H1 (cell line): ENCODE measurements around the gene MRPL16. TPM values are rescaled to one million over a fixed set of nuclear protein-coding genes. Genes with fewer than 3 reads are reported as not detected.

Experiments
- CTCF ChIA-PET: fragments of 300-600 bp; sonication (Branson Sonifier 250); formaldehyde crosslinking; loops from one replicate; lab custom pipeline; 2021; ENCODE audit not compliant: partially characterized antibody; lab: Charles Lee
- POLR2A ChIA-PET: fragments of 300-600 bp; sonication (Branson Sonifier 250); formaldehyde crosslinking; loops from one replicate; lab custom pipeline; 2021; ENCODE audit warnings: inconsistent platforms; ENCODE audit not compliant: partially characterized antibody; lab: Charles Lee
- DNase-seq, 2 experiments: peaks; one replicate each; pipeline versions ENCODE4 v3.0.0 to v3.0.0-alpha.2; 2010 to 2022; ENCODE audit warnings: low spot score in 2 of 2, low read depth in 1 of 2, mixed read lengths in 1 of 2
- FAIRE-seq: peaks from 2 replicates; lab custom pipeline; 2011; peaks lifted over from hg19 to GRCh38; lab: Jason Lieb, UNC
- H2AFZ ChIP-seq: 2 replicates; pipeline ENCODE4 v1.8.1; 2012; ENCODE audit warnings: low read length, inconsistent platforms
- H2AK5ac ChIP-seq: 2 replicates; pipeline ENCODE4 v1.6.1; 2013; ENCODE audit warnings: low read depth, low read length
- H2BK120ac ChIP-seq: replicated peaks from 2 replicates; pipeline ENCODE3; 2013; ENCODE audit warnings: low read depth, low read length, inconsistent platforms
- H2BK12ac ChIP-seq: 2 replicates; pipeline ENCODE4 v1.6.1; 2013; ENCODE audit warnings: low read depth, low read length
- H2BK15ac ChIP-seq: 2 replicates; pipeline ENCODE4 v1.6.1; 2013; ENCODE audit warnings: low read length
- H2BK20ac ChIP-seq: 2 replicates; pipeline ENCODE4 v1.6.1; 2013; ENCODE audit warnings: low read length
- H2BK5ac ChIP-seq: 2 replicates; pipeline ENCODE4 v1.6.1; 2013; ENCODE audit warnings: low read depth, low read length
- H3K14ac ChIP-seq: 2 replicates; pipeline ENCODE4 v1.6.1; 2013; ENCODE audit warnings: inconsistent platforms; ENCODE audit not compliant: insufficient read length
- H3K18ac ChIP-seq: 2 replicates; pipeline ENCODE4 v1.6.1; 2013; ENCODE audit warnings: low read length; ENCODE audit errors: extremely low read depth
- H3K23ac ChIP-seq: 2 replicates; pipeline ENCODE4 v1.6.1; 2013; ENCODE audit warnings: inconsistent platforms; ENCODE audit not compliant: insufficient read length
- H3K23me2 ChIP-seq: 2 replicates; pipeline ENCODE4 v1.6.1; 2013; ENCODE audit warnings: low read depth, low read length
- H3K27ac ChIP-seq: 2 replicates; pipeline ENCODE4 v1.6.1; 2011; ENCODE audit warnings: low read depth, low read length, inconsistent platforms
- H3K27me3 ChIP-seq, 4 experiments: replicated peaks in 1 of 4; 1 replicate in 1 of 4; 2 replicates in 3 of 4; pipeline versions ENCODE4 v1.6.1 to v1.8.1; 2011 to 2013; ENCODE audit warnings: low read length in 3 of 4, mild to moderate bottlenecking in 3 of 4, inconsistent platforms in 2 of 4, mixed read lengths in 2 of 4, moderate library complexity in 1 of 4; ENCODE audit not compliant: control insufficient read depth in 3 of 4, insufficient read depth in 3 of 4; ENCODE audit errors: extremely low read depth in 1 of 4
- H3K36me3 ChIP-seq, 4 experiments: 2 replicates each; pipeline versions ENCODE4 v1.6.1 to v1.8.1; 2011 to 2013; ENCODE audit warnings: mild to moderate bottlenecking in 4 of 4, low read length in 3 of 4, moderate library complexity in 2 of 4, control low read depth in 1 of 4, inconsistent platforms in 1 of 4; ENCODE audit not compliant: insufficient read depth in 4 of 4, control insufficient read depth in 2 of 4
- H3K4ac ChIP-seq: replicated peaks from 2 replicates; pipeline ENCODE3; 2013; ENCODE audit warnings: low read length, low read depth, mixed read lengths, inconsistent platforms; ENCODE audit not compliant: insufficient read length
- H3K4me1 ChIP-seq, 4 experiments: replicated peaks in 1 of 4; 1 replicate in 1 of 4; 2 replicates in 3 of 4; pipeline versions ENCODE4 v1.6.1 to v1.8.1; 2011 to 2013; ENCODE audit warnings: low read length in 3 of 4, inconsistent platforms in 2 of 4, mixed read lengths in 1 of 4; ENCODE audit not compliant: insufficient read depth in 4 of 4, control insufficient read depth in 3 of 4
- H3K4me2 ChIP-seq, 2 experiments: 2 replicates each; pipeline versions ENCODE4 v1.6.1 to v1.8.1; 2011 to 2013; ENCODE audit warnings: low read depth in 2 of 2, low read length in 2 of 2, control low read depth in 1 of 2, inconsistent platforms in 1 of 2, mild to moderate bottlenecking in 1 of 2; ENCODE audit not compliant: insufficient read depth in 1 of 2
- H3K4me3 ChIP-seq, 4 experiments: fragments of 200-600, 300-600 bp in 1 of 4; sonication (generic), shearing (Covaris generic), sonication (Bioruptor Twin) in 1 of 4; 2 replicates each; pipeline versions ENCODE4 v1.5.1 to v1.8.1; 2011 to 2016; ENCODE audit warnings: low read length in 4 of 4, low read depth in 3 of 4, control low read depth in 2 of 4, inconsistent platforms in 2 of 4, mild to moderate bottlenecking in 2 of 4, mixed read lengths in 1 of 4, moderate library complexity in 1 of 4; ENCODE audit not compliant: insufficient read depth in 2 of 4; ENCODE audit errors: extremely low read depth in 1 of 4
- H3K56ac ChIP-seq: replicated peaks from 2 replicates; pipeline ENCODE3; 2013; ENCODE audit warnings: low read depth, mild to moderate bottlenecking, mixed read lengths, low read length, inconsistent platforms; ENCODE audit not compliant: insufficient read length
- H3K79me1 ChIP-seq: 2 replicates; pipeline ENCODE4 v1.6.1; 2013; ENCODE audit warnings: low read depth, low read length, control low read depth
- H3K79me2 ChIP-seq, 2 experiments: 2 replicates each; pipeline versions ENCODE4 v1.6.1 to v1.8.1; 2012 to 2013; ENCODE audit warnings: low read length in 2 of 2, mild to moderate bottlenecking in 2 of 2, inconsistent platforms in 1 of 2; ENCODE audit not compliant: insufficient read depth in 2 of 2, control insufficient read depth in 1 of 2
- H3K9ac ChIP-seq, 4 experiments: replicated peaks in 1 of 4; 1 replicate in 1 of 4; 2 replicates in 3 of 4; pipeline versions ENCODE4 v1.6.1 to v1.8.1; 2011 to 2013; ENCODE audit warnings: low read depth in 3 of 4, low read length in 3 of 4, control low read depth in 2 of 4, mild to moderate bottlenecking in 2 of 4, moderate library complexity in 2 of 4, inconsistent platforms in 1 of 4; ENCODE audit errors: extremely low read depth in 1 of 4
- H3K9me3 ChIP-seq, 2 experiments: 2 replicates each; pipeline versions ENCODE4 v1.6.1 to v1.8.1; 2012 to 2013; ENCODE audit warnings: mild to moderate bottlenecking in 2 of 2, moderate library complexity in 2 of 2, control low read depth in 1 of 2, inconsistent platforms in 1 of 2, low read depth in 1 of 2, low read length in 1 of 2, mixed read lengths in 1 of 2; ENCODE audit not compliant: insufficient read depth in 2 of 2
- H4K20me1 ChIP-seq, 2 experiments: replicated peaks in 1 of 2; 2 replicates each; pipeline versions ENCODE3 to v1.8.1; 2011 to 2013; ENCODE audit warnings: inconsistent platforms in 2 of 2, low read length in 2 of 2, mild to moderate bottlenecking in 1 of 2; ENCODE audit not compliant: insufficient read depth in 2 of 2, control insufficient read depth in 1 of 2
- H4K5ac ChIP-seq: 2 replicates; pipeline ENCODE4 v1.6.1; 2013; ENCODE audit warnings: low read length, low read depth, mixed read lengths, inconsistent platforms; ENCODE audit not compliant: insufficient read length
- H4K8ac ChIP-seq: 2 replicates; pipeline ENCODE4 v1.8.0; 2013; ENCODE audit warnings: mild to moderate bottlenecking, moderate library complexity, low read length, inconsistent platforms; ENCODE audit not compliant: insufficient read depth; ENCODE audit errors: extremely low read depth
- H4K91ac ChIP-seq: replicated peaks from 2 replicates; pipeline ENCODE3; 2013; ENCODE audit warnings: low read length, mixed read lengths, inconsistent platforms; ENCODE audit not compliant: insufficient read length
- BACH1 ChIP-seq: IDR thresholded peaks from 2 replicates; pipeline ENCODE4 v1.6.1; 2012; ENCODE audit warnings: low read length, improper control_type of control experiment
- CREB1 ChIP-seq: IDR thresholded peaks from 2 replicates; pipeline ENCODE4 v1.6.1; 2012; ENCODE audit warnings: inconsistent platforms
- HDAC2 ChIP-seq, 2 experiments: fragments of 300-600 bp in 1 of 2; sonication (generic) in 1 of 2; IDR thresholded peaks; 2 replicates each; pipeline ENCODE4 v1.6.1; 2011 to 2012; ENCODE audit warnings: low read depth in 2 of 2, low read length in 2 of 2, mild to moderate bottlenecking in 2 of 2, moderate library complexity in 2 of 2, borderline replicate concordance in 1 of 2, inconsistent platforms in 1 of 2
- RAD21 ChIP-seq, 2 experiments: IDR thresholded peaks in 1 of 2; conservative IDR thresholded peaks in 1 of 2; 2 replicates each; pipeline ENCODE4 v1.6.1; 2011; ENCODE audit warnings: low read depth in 2 of 2, low read length in 2 of 2, improper control_type of control experiment in 1 of 2, inconsistent platforms in 1 of 2, mild to moderate bottlenecking in 1 of 2, moderate library complexity in 1 of 2
- RBBP5 ChIP-seq: IDR thresholded peaks from 2 replicates; pipeline ENCODE4 v1.7.1; 2012; ENCODE audit warnings: low read depth, mild to moderate bottlenecking, inconsistent platforms, low read length, moderate library complexity, borderline replicate concordance
- SIN3A ChIP-seq, 2 experiments: IDR thresholded peaks in 1 of 2; conservative IDR thresholded peaks in 1 of 2; 2 replicates each; pipeline ENCODE4 v1.6.1; 2011 to 2012; ENCODE audit warnings: low read length in 2 of 2, improper control_type of control experiment in 1 of 2, low read depth in 1 of 2, mild to moderate bottlenecking in 1 of 2
- SP1 ChIP-seq: IDR thresholded peaks from 2 replicates; pipeline ENCODE4 v1.6.1; 2011; ENCODE audit warnings: low read depth, low read length
- SP2 ChIP-seq: IDR thresholded peaks from 2 replicates; pipeline ENCODE4 v1.6.1; 2012; ENCODE audit warnings: mild to moderate bottlenecking, low read length, inconsistent platforms
- TCF12 ChIP-seq: IDR thresholded peaks from 2 replicates; pipeline ENCODE4 v1.6.1; 2011; ENCODE audit warnings: low read depth, mild to moderate bottlenecking, low read length
- WGBS, 2 experiments: shearing (Covaris generic) in 1 of 2; methylation state at CpG; one replicate each; pipeline versions ENCODE4 v1.1.6 to v1.1.7; 2013 to 2015; ENCODE audit warnings: low lambda C conversion rate in 2 of 2, mixed read lengths in 2 of 2, inconsistent platforms in 1 of 2, low coverage in 1 of 2, missing lambda C conversion rate in 1 of 2; ENCODE audit not compliant: insufficient replicate concordance in 2 of 2, insufficient coverage in 1 of 2, insufficient read length in 1 of 2; ENCODE audit errors: extremely low coverage in 1 of 2, missing lambda C conversion rate in 1 of 2; 5-methylcytosine and 5-hydroxymethylcytosine counted together
- polyA plus RNA-seq, 7 experiments: library from polyadenylated mRNA; depleted of rRNA in 3 of 7; stranded (reverse) in 5 of 7; unstranded in 2 of 7; fragments of >200 nt in 5 of 7; fragments of 200-250 nt in 2 of 7; gene quantifications; 1 replicate in 5 of 7; 2 replicates in 1 of 7; 4 replicates in 1 of 7; pipeline versions ENCODE4 v1.2.1 to v1.2.3, GENCODE V29; 2011 to 2013; ENCODE audit warnings: missing spikeins in 2 of 7, mixed read lengths in 2 of 7
- total RNA-seq: library from RNA; stranded (reverse); fragmentation: NEBNext Ultra II Directional; extraction: Animal tissue kit (Norgen Biotek cat#: 25700); gene quantifications from 2 replicates; pipeline ENCODE4 v1.2.1, GENCODE V29; 2021
- TF ChIP-seq, protein P1 (sequence below): IDR thresholded peaks from 2 replicates; pipeline ENCODE4 v1.6.1; 2011; ENCODE audit warnings: low read depth, mild to moderate bottlenecking, low read length; ENCODE audit not compliant: insufficient read depth

The MRPL16 gene
- total and polyA plus RNA-seq, 2 of the 8 experiments (the other 6 are each of a cell fraction or from before 2014, with no cell fraction given) = 69.2 to 79.8 TPM

- H2BK5ac ChIP-seq = no peak overlapping the region
- no peak overlapping the region for H3K4me3 ChIP-seq
- no peak overlapping the region for H4K8ac ChIP-seq
- no peak overlapping the region for H3K14ac ChIP-seq
- H3K36me3 ChIP-seq = peaks cover 8 to 35% (median 24%) of the 10 kb centered on the region in 4 experiments; a peak in 7 of 8 replicates
- H3K4me2 ChIP-seq = no peak overlapping the region
- ChIA-PET POLR2A (interaction anchor here (2.0 to 2.1 kb wide), 2 partner anchors 9 to 44 kb away, joined by 6 to 8 read pairs; partner anchors contain the start of genes MRPL16 and STX3), CTCF (interaction anchor here (0.9 to 5.1 kb wide), 3 partner anchors 12 to 45 kb away, joined by 3 to 48 read pairs (median 7); partner anchors contain the start of gene STX3)
- H2BK120ac ChIP-seq = no peak overlapping the region
- no peak overlapping the region for H2BK20ac ChIP-seq
- H4K5ac ChIP-seq = no peak overlapping the region
- no peak overlapping the region for H3K18ac ChIP-seq
- no peak overlapping the region for H2BK15ac ChIP-seq
- H2BK12ac ChIP-seq = no peak overlapping the region
- no peaks in the 10 kb centered on the region for H3K9me3 ChIP-seq
- H3K56ac ChIP-seq = no peak overlapping the region
- 81% methylated on average over 7 of the region's 7 CpGs; no CpG with 5 or more reads in 1 of the 2 experiments for whole genome bisulfite sequencing, 2 experiments
- H3K4me1 ChIP-seq = no peaks in the 10 kb centered on the region
- H4K91ac ChIP-seq = no peak overlapping the region
- DNase-seq (no peak), FAIRE-seq (no peak)
- H4K20me1 ChIP-seq = peaks cover 0 to 3% of the 10 kb centered on the region in 2 experiments
- no peak overlapping the region for H2AFZ ChIP-seq
- no peaks in the 10 kb centered on the region for H3K79me2 ChIP-seq
- TF ChIP-seq BACH1 (no peak), RBBP5 (no peak), TCF12 (no peak), SIN3A (conservative IDR thresholded peaks at IDR 0.05 in 1 of 2, IDR thresholded peaks at IDR 0.05 in 1 of 2; ENCODE audit: low read depth in 1 of 2, low read length in 2 of 2) (no peak), SP2 (no peak), RAD21 (IDR thresholded peaks at IDR 0.05 in 1 of 2, conservative IDR thresholded peaks at IDR 0.05 in 1 of 2; ENCODE audit: low read depth in 2 of 2, low read length in 2 of 2) (no peak), CREB1 (no peak), HDAC2 (IDR thresholded peaks at IDR 0.05; ENCODE audit: borderline replicate concordance in 1 of 2, low read depth in 2 of 2, low read length in 2 of 2) (no peak), SP1 (no peak)
- TF ChIP-seq, protein P1, sequence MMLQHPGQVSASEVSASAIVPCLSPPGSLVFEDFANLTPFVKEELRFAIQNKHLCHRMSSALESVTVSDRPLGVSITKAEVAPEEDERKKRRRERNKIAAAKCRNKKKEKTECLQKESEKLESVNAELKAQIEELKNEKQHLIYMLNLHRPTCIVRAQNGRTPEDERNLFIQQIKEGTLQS = no peak
- no peak overlapping the region for H3K23ac ChIP-seq
- H3K23me2 ChIP-seq = no peaks in the 10 kb centered on the region
- H3K79me1 ChIP-seq = no peaks in the 10 kb centered on the region
- H3K4ac ChIP-seq = no peak overlapping the region
- no peak overlapping the region for H3K9ac ChIP-seq
- no peak overlapping the region for H3K27ac ChIP-seq
- no peaks in the 10 kb centered on the region for H3K27me3 ChIP-seq
- H2AK5ac ChIP-seq = no peak overlapping the region
Observed at GRCh38 chr11:59800390-59801025, 10.1 kb downstream of the MRPL16 start.
